Activated T-cell treated with anti-CD3 and anti-CD28 coated beads, Interleukin-2, amount 50 U/mL, for 72 hours (primary cell): ENCODE data around the gene VARS1. TPM values are rescaled to one million over a fixed set of nuclear protein-coding genes. Genes with fewer than 3 reads are reported as not detected.
A peak's percentile ranks its signal among the peaks of the same experiment; 100 is the strongest.
"Not testable (repeated sequence)": the region's sequence is repeated elsewhere in the genome, so short reads cannot be mapped to it uniquely, and the experiment has no call there.

Experiments used
- ATAC-seq, 2 donors: fragments of 150-1000 bp; cut with Tn5 transposase; replicated peaks in 1 of 2; 2 replicates each; pipeline ENCODE4 v1.10.0; 2021; ENCODE audit warnings: moderate library complexity in 2 of 2, mild to moderate bottlenecking in 1 of 2
- DNase-seq, 2 donors: peaks; one replicate each; pipeline ENCODE4 v3.0.0; 2021 to 2022; ENCODE audit warnings: mixed read lengths in 1 of 2
- H3K27ac Mint-ChIP-seq: one replicate; pipeline ENCODE4 v1.8.0; 2022; ENCODE audit warnings: mild to moderate bottlenecking, moderate library complexity, mixed read lengths
- H3K27me3 Mint-ChIP-seq: one replicate; pipeline ENCODE4 v1.8.0; 2022; ENCODE audit warnings: low read depth, mixed read lengths
- H3K36me3 Mint-ChIP-seq, 2 donors: one replicate each; pipeline ENCODE4 v1.8.0; 2022; ENCODE audit warnings: mixed read lengths in 2 of 2, mild to moderate bottlenecking in 1 of 2; ENCODE audit not compliant: insufficient read depth in 2 of 2
- H3K4me1 Mint-ChIP-seq: one replicate; pipeline ENCODE4 v1.8.0; 2022; ENCODE audit warnings: low read depth, mixed read lengths
- H3K4me3 Mint-ChIP-seq, 2 donors: one replicate each; pipeline ENCODE4 v1.8.0; 2022; ENCODE audit warnings: mild to moderate bottlenecking in 2 of 2, mixed read lengths in 2 of 2, moderate library complexity in 2 of 2
- H3K9me3 Mint-ChIP-seq, 2 donors: one replicate each; pipeline ENCODE4 v1.8.0; 2022; ENCODE audit warnings: mixed read lengths in 2 of 2
- total RNA-seq, 2 donors: library from RNA; stranded (reverse); gene quantifications; one replicate each; pipeline ENCODE4 v1.2.3, GENCODE V29; 2022

The VARS1 gene
- total RNA-seq, 2 donors from 2014 or later: 91.3 to 101 TPM

DNA sequence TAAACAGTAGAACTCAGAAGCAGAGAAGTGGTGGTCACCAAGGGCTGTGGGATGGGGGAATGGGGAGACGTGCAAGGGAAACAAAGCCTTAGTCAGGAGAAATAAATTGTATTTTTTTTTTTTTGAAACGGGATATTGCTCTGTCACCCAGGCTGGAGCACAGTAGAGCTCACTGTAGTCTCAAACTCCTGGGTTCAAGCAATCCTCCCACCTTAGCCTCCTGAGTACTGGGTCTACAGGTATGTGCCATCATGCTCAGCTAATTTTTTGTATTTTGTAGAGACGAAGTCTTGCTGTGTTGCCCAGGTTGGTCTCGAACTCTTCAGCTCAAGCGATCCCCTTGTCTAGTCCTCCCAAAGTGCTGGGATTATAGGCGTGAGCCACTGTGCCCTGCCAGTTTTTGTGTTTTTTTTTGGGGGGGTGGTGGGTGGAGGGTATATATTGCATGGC, 35.4 kb upstream of the VARS1 start:
- no peaks in the 10 kb centered on the region for H3K27me3 Mint-ChIP-seq
- no peaks in the 10 kb centered on the region for H3K9me3 Mint-ChIP-seq
- H3K36me3 Mint-ChIP-seq: peaks cover 11 to 14% of the 10 kb centered on the region in 2 donors
- DNase-seq (no peak), ATAC-seq (no peak)
- peaks cover 43% of the 10 kb centered on the region for H3K4me1 Mint-ChIP-seq
- peak overlapping the region; percentile 96 for H3K4me3 Mint-ChIP-seq
- H3K27ac Mint-ChIP-seq: peak overlapping the region; percentile 97

DNA sequence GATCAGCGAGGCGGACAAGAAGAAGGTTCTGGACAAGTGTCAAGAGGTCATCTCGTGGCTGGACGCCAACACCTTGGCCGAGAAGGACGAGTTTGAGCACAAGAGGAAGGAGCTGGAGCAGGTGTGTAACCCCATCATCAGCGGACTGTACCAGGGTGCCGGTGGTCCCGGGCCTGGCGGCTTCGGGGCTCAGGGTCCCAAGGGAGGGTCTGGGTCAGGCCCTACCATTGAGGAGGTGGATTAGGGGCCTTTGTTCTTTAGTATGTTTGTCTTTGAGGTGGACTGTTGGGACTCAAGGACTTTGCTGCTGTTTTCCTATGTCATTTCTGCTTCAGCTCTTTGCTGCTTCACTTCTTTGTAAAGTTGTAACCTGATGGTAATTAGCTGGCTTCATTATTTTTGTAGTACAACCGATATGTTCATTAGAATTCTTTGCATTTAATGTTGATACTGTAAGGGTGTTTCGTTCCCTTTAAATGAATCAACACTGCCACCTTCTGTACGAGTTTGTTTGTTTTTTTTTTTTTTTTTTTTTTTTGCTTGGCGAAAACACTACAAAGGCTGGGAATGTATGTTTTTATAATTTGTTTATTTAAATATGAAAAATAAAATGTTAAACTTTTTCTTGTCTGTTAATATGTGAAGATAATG, 34.2 kb upstream of the VARS1 start:
- Mint-ChIP-seq H3K9me3 (no peaks in the 10 kb centered on the region), H3K4me1 (peaks cover 53% of the 10 kb centered on the region), H3K4me3 (peak overlapping the region; percentile 96), H3K36me3 (peaks cover 4 to 6% of the 10 kb centered on the region in 2 donors), H3K27me3 (no peaks in the 10 kb centered on the region), H3K27ac (peak overlapping the region; percentile 97)
- ATAC-seq: no peak
- DNase-seq: no peak

DNA sequence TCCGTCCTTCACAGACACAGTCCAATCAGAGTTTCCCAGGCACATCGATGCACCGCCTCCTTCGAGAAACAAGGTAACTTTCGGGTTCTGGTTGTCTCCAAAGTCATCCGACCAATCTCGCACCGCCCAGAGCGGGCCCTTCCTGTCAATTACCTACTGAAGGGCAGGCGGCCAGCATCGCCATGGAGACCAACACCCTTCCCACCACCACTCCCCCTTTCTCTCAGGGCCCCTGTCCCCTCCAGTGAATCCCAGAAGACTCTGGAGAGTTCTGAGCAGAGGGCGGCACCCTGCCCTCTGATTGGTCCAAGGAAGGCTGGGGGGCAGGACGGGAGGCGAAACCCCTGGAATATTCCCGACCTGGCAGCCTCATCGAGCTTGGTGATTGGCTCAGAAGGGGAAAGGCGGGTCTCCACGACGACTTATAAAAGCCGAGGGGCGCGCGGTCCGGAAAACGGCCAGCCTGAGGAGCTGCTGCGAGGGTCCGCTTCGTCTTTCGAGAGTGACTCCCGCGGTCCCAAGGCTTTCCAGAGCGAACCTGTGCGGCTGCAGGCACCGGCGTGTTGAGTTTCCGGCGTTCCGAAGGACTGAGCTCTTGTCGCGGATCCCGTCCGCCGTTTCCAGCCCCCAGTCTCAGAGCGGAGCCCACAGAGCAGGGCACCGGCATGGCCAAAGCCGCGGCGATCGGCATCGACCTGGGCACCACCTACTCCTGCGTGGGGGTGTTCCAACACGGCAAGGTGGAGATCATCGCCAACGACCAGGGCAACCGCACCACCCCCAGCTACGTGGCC, 31.9 kb upstream of the VARS1 start, which contains the start of gene HSPA1B:
HSPA1B (plus strand) TSS at position 453 of the 794 bp plus-strand sequence; CDS start at position 666, 213 bp downstream.
- ATAC-seq (peak; percentile 75 to 77), DNase-seq (peak; percentile 91 to 95)
- H3K4me3 Mint-ChIP-seq: peak within 1 kb of the TSS; percentile 90 to 94
- peaks cover 53% of the 10 kb centered on the region for H3K4me1 Mint-ChIP-seq
- H3K27ac Mint-ChIP-seq: peak within 1 kb of the TSS; percentile 89
- H3K36me3 Mint-ChIP-seq: peaks cover 2 to 4% of the 10 kb centered on the region in 2 donors
- no peaks in the 10 kb centered on the region for H3K27me3 Mint-ChIP-seq
- H3K9me3 Mint-ChIP-seq: no peaks in the 10 kb centered on the region

DNA sequence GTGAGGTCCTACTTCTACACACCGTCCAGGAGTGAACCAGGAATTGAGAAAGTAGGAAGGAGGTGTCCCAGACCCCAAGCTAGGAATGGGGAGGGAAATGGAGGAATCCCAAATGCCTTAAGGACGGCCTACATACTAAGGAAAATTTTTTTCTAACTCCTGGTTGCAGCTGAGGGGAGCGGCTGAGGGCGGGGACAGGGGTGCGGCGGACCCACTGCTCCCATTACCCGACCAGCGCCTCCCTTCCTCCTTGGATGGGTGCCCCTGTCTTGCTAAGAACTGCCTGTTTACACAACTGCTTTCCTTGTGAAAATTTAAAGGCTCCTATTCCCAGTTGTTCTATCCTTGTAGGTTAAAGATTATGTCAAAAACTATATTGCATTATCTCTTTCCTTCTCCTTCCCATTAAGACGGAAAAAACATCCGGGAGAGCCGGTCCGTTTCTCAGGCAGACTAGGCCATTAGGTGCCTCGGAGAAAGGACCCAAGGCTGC, 31.3 kb upstream of the VARS1 start:
- DNase-seq: peak; percentile 62
- Mint-ChIP-seq H3K4me3 (peak overlapping the region; percentile 90 to 94), H3K36me3 (peaks cover 2 to 4% of the 10 kb centered on the region in 2 donors), H3K4me1 (peaks cover 59% of the 10 kb centered on the region), H3K27me3 (no peaks in the 10 kb centered on the region), H3K9me3 (no peaks in the 10 kb centered on the region), H3K27ac (peak overlapping the region; percentile 89)
- ATAC-seq: peak; percentile 12 to 16

DNA sequence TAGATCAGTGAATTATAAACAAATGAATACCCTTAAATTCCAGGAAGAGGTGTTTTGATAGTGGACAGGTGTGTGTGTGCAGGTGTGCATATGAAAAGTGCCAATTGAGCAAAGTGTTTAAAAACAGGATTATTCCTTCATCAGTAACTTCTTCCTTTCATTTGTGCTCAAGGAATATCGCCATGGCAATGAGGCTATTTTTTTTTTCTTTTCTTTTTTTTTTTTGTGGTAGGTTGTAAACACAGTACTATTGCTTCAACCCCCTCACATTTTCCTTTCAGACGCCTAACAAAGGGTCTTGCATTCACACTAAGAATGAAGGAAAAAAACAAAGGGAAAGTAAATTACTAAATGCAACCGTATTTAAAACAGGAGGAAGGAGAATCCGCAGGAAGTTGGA, 30.0 kb upstream of the VARS1 start:
- Mint-ChIP-seq H3K4me3 (peak overlapping the region; percentile 90 to 94), H3K36me3 (peaks cover 2 to 4% of the 10 kb centered on the region in 2 donors), H3K27ac (peak overlapping the region; percentile 89), H3K27me3 (no peaks in the 10 kb centered on the region), H3K4me1 (peaks cover 60% of the 10 kb centered on the region), H3K9me3 (no peaks in the 10 kb centered on the region)
- ATAC-seq (no peak), DNase-seq (no peak)

DNA sequence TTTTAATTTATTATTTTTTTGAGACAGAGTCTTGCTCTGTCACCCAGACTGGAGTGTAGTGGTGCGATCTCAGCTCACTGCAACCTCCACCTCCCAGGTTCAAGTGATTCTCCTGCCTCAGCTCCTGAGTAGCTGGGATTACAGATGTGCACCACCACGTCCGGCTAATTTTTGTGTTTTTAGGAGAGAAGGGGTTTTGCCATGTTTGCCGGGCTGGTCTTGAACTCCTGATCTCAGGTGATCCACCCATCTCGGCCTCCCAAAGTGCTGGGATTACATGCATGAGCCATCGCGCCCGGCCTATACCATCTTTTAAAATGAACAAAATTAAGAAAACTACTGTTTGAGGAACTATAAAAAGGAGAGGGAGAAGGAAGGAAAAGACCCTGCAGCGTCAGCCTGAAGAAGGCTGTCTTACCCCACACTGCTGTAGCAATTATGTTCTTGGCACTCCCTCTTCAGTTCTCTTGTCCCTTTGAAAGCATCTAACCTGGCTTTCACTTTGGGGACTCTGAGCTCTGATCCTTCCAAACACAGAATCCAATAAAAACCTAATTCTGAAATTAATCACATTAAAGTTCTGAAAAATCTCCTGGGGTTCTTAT, 28.1 kb upstream of the VARS1 start:
- not testable (repeated sequence) for ATAC-seq, H3K27me3 Mint-ChIP-seq, DNase-seq, H3K36me3 Mint-ChIP-seq, H3K27ac Mint-ChIP-seq, H3K9me3 Mint-ChIP-seq
- Mint-ChIP-seq H3K4me3 (peak overlapping the region in 1 of 2 donors; percentile 52), H3K4me1 (peaks cover 63% of the 10 kb centered on the region)

DNA sequence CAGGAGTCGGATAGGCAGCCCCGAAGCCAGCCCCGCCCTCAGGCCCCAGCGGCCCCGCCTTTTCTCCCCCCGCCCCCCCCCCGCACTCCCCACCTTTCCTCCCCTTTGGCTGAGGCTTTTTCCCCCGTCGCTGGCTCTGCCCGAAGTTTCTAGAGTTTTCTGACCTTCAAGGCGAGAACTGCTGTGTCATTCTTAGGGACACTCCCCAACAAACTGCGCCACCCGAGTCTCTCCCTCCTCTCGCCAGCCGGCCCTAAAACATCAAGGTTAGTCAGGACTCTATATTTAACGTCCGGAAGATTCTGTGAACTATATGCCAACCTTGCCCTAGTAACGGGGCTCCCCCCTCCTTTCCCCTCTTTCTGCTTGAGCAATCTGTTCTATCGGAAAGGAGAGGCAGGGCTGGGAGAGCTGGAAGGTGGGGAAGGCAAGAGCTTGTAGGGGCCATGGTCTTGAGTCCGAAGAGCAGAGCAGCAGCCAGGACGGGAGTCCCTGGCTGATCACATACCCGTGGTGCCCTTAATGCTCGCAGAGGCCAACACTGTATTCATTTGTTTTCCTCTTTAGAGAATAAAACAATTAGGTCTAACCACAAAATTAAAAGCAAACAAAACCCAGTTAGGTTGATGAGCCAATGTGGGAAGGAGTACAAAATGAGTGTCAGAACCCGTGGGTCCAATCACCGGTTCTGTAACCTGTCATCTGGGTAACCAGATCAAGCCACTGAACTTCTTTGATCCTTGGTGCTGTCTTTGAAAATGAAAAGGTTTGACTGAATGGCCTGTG, 26.7 kb upstream of the VARS1 start:
- H3K36me3 Mint-ChIP-seq: no peaks in the 10 kb centered on the region
- H3K27me3 Mint-ChIP-seq: no peaks in the 10 kb centered on the region
- peak; percentile 66 to 69 for DNase-seq
- peak; percentile 50 for ATAC-seq
- peak overlapping the region; percentile 88 to 96 for H3K4me3 Mint-ChIP-seq
- no peaks in the 10 kb centered on the region for H3K9me3 Mint-ChIP-seq
- peak overlapping the region; percentile 82 for H3K27ac Mint-ChIP-seq
- peaks cover 74% of the 10 kb centered on the region for H3K4me1 Mint-ChIP-seq

DNA sequence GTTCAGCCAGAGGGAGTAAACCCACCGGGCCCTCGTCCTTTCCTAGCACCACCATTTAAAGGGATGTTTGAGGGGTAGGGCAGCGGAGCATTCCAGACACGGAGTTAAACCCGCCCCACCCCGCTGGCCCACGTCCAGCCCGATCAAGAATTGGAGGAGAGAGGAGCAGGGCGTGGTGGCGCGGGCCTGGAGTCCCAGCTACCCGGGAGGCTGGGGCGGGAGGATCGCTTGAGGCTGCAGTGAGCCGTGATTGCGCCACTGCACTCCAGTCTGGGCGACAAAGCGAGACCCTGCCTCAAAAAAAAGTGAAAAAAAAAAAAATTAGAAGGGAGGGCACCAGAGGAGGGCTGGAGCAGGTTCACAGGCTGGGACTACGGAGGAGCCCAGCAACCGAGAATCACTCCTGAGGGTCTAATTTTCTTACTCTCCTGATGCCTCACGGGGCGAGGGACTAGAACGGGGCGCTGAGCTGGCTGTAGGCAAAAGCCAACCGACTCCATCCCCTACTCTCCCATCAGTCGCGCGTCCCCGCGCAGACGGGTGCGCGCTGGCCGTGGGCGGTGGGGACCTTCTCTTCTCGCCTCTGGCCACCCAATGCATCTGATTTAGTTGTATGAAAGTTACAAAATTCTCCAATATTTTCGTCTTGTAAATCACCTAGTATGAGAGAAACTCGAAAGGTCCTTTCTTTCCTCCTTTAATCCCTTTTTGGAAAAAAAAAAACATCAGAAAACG, 25.9 kb upstream of the VARS1 start:
- Mint-ChIP-seq H3K4me3 (peak overlapping the region; percentile 88 to 96), H3K27me3 (no peaks in the 10 kb centered on the region), H3K4me1 (peaks cover 67% of the 10 kb centered on the region), H3K36me3 (no peaks in the 10 kb centered on the region), H3K9me3 (no peaks in the 10 kb centered on the region), H3K27ac (peak overlapping the region; percentile 97)
- DNase-seq (peak; percentile 80 to 85), ATAC-seq (peak; percentile 48 to 56)

DNA sequence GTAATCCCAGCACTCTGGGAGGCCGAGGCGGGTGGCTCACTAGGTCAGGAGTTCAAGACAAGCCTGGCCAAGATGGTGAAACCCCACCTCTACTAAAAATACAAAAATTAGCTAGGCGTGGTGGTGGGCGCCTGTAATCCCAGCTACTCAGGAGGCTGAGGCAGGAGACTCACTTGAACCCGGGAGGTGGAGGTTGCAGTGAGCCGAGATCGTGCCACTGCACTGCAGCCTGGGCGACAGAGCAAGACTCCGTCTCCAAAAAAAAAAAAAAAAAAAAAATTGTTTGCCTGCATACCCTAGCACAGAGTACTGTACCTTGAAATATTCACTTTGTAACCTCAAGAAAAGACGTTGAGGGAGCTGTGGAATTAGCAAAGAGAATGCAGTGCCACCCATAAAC, 24.8 kb upstream of the VARS1 start:
- peak overlapping the region; percentile 88 to 96 for H3K4me3 Mint-ChIP-seq
- not testable (repeated sequence) for H3K36me3 Mint-ChIP-seq, H3K27ac Mint-ChIP-seq, H3K9me3 Mint-ChIP-seq, ATAC-seq, H3K27me3 Mint-ChIP-seq, DNase-seq
- H3K4me1 Mint-ChIP-seq: peaks cover 59% of the 10 kb centered on the region

DNA sequence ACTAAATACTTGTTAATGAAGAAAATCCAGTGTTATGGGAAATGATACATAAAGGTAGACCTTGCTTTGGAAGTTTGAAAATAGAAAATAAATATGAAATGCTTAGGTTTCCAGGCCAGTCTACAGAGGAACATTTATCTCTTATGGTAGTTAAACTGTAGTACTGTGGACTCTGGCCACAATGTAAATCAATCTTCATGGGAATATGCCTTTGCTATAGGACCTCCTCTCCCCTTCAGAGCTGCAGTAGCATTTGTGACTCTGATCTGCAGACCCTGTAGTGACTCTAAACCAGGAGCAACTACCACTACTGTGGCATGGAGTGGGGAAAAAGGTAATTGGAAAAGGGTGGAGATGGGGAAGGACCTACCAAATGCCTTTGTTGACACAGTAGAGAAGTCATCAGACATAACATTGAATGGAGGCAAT, 24.3 kb upstream of the VARS1 start:
- H3K4me3 Mint-ChIP-seq: peak overlapping the region; percentile 42 to 67
- H3K27me3 Mint-ChIP-seq: no peaks in the 10 kb centered on the region
- ATAC-seq (no peak), DNase-seq (no peak)
- no peaks in the 10 kb centered on the region for H3K36me3 Mint-ChIP-seq
- H3K4me1 Mint-ChIP-seq: peaks cover 54% of the 10 kb centered on the region
- no peaks in the 10 kb centered on the region for H3K9me3 Mint-ChIP-seq
- H3K27ac Mint-ChIP-seq: peak overlapping the region; percentile 24

DNA sequence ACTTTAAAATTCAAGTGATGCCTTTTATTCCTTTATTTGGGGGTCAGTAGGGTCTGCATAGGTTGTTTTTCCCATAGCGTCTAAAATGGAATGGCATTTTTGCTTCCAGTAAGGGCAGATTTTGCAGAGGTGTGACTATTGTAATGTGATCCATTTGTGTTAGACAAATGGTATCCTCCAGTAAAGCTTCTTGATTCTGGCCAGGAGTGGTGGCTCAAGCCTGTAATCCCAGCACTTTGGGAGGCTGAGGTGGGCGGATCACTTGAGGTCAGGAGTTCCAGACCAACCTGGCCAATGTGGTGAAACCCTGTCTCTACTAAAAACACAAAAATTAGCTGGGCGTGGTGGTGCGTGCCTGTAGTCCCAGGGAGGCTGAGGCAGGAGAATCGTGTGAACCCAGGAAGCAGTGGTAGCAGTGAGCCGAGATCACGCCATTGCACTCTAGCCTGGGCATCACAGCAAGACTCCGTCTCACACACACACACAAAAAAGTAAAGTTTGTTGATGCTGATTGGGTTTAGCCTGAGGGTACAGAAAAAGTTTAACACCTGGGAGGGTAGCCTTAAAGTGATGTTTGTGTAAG, 22.5 kb upstream of the VARS1 start:
- Mint-ChIP-seq H3K4me1 (peaks cover 54% of the 10 kb centered on the region), H3K4me3 (peak overlapping the region; percentile 84 to 98), H3K27ac (peak overlapping the region; percentile 93)
- not testable (repeated sequence) for H3K36me3 Mint-ChIP-seq, H3K9me3 Mint-ChIP-seq, H3K27me3 Mint-ChIP-seq, ATAC-seq
- DNase-seq: peak in 1 of 2 donors; percentile 32
